ENCODE measurements around the gene HNRNPUL1.

HNRNPUL1 gene

GRCh38 chr19:41323430-41324125, 59.4 kb downstream of the HNRNPUL1 start:
- TF ChIP-seq CTCF (IDR thresholded peaks at IDR 0.05; ENCODE audit: low read depth, low read length, missing control alignments) = no peak
- no peak for DNase-seq (ENCODE audit: low read depth)
- H3K4me3 ChIP-seq (ENCODE audit: low read depth, low read length) = no peak overlapping the region

GRCh38 chr19:41324231-41324702, 60.1 kb downstream of the HNRNPUL1 start:
- H3K4me3 ChIP-seq (ENCODE audit: low read depth, low read length) = no peak overlapping the region
- DNase-seq (ENCODE audit: low read depth) = no peak

GRCh38 chr19:41324921-41325639, 60.9 kb downstream of the HNRNPUL1 start:
- H3K4me3 ChIP-seq (ENCODE audit: low read depth, low read length) = no peak overlapping the region
- TF ChIP-seq CTCF (IDR thresholded peaks at IDR 0.05; ENCODE audit: low read depth, low read length, missing control alignments) = no peak
- DNase-seq (ENCODE audit: low read depth) = no peak

More at GRCh38 chr19:41324231-41324702, 60.1 kb downstream of the HNRNPUL1 start:
- TF ChIP-seq CTCF (IDR thresholded peaks at IDR 0.05; ENCODE audit: low read depth, low read length, missing control alignments) = no peak

GRCh38 chr19:41325640-41325946, 61.4 kb downstream of the HNRNPUL1 start:
- no peak overlapping the region for H3K4me3 ChIP-seq (ENCODE audit: low read depth, low read length)
- no peak for TF ChIP-seq CTCF (IDR thresholded peaks at IDR 0.05; ENCODE audit: low read depth, low read length, missing control alignments)
- no peak for DNase-seq (ENCODE audit: low read depth)

GRCh38 chr19:41325947-41326706, 62.0 kb downstream of the HNRNPUL1 start:
- TF ChIP-seq CTCF (IDR thresholded peaks at IDR 0.05; ENCODE audit: low read depth, low read length, missing control alignments) = no peak
- peak; percentile 67 for DNase-seq (ENCODE audit: low read depth)
- H3K4me3 ChIP-seq (ENCODE audit: low read depth, low read length) = no peak overlapping the region; the same call in 1 of the 2 replicates

GRCh38 chr19:41327076-41327575, 63.0 kb downstream of the HNRNPUL1 start:
- no peak for DNase-seq (ENCODE audit: low read depth)
- peak overlapping the region; percentile 50 for H3K4me3 ChIP-seq (ENCODE audit: low read depth, low read length)
- no peak for TF ChIP-seq CTCF (IDR thresholded peaks at IDR 0.05; ENCODE audit: low read depth, low read length, missing control alignments)

All from GM12864 (cell line).